ENCODE data around the gene ALK. TPM values are rescaled to one million over a fixed set of nuclear protein-coding genes. Genes with fewer than 3 reads are reported as not detected.

The ALK gene
- total RNA-seq, 2 donors from 2014 or later: 0.16 to 0.26 TPM

- no peak for DNase-seq (ENCODE audit: low spot score)
- no peak overlapping the region for H3K27ac ChIP-seq
- no peaks in the 10 kb centered on the region for H3K9me3 ChIP-seq
- no peak overlapping the region for H3K4me3 ChIP-seq
- no peaks in the 10 kb centered on the region for H3K4me1 ChIP-seq
- TF ChIP-seq, protein P1, sequence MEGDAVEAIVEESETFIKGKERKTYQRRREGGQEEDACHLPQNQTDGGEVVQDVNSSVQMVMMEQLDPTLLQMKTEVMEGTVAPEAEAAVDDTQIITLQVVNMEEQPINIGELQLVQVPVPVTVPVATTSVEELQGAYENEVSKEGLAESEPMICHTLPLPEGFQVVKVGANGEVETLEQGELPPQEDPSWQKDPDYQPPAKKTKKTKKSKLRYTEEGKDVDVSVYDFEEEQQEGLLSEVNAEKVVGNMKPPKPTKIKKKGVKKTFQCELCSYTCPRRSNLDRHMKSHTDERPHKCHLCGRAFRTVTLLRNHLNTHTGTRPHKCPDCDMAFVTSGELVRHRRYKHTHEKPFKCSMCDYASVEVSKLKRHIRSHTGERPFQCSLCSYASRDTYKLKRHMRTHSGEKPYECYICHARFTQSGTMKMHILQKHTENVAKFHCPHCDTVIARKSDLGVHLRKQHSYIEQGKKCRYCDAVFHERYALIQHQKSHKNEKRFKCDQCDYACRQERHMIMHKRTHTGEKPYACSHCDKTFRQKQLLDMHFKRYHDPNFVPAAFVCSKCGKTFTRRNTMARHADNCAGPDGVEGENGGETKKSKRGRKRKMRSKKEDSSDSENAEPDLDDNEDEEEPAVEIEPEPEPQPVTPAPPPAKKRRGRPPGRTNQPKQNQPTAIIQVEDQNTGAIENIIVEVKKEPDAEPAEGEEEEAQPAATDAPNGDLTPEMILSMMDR (IDR thresholded peaks at IDR 0.05): no peak
- no peaks in the 10 kb centered on the region for H3K27me3 ChIP-seq
- no peaks in the 10 kb centered on the region for H3K36me3 ChIP-seq
These were observed 19.0 kb downstream of the ALK start for GRCh38 chr2:29902356-29902755.

DNA sequence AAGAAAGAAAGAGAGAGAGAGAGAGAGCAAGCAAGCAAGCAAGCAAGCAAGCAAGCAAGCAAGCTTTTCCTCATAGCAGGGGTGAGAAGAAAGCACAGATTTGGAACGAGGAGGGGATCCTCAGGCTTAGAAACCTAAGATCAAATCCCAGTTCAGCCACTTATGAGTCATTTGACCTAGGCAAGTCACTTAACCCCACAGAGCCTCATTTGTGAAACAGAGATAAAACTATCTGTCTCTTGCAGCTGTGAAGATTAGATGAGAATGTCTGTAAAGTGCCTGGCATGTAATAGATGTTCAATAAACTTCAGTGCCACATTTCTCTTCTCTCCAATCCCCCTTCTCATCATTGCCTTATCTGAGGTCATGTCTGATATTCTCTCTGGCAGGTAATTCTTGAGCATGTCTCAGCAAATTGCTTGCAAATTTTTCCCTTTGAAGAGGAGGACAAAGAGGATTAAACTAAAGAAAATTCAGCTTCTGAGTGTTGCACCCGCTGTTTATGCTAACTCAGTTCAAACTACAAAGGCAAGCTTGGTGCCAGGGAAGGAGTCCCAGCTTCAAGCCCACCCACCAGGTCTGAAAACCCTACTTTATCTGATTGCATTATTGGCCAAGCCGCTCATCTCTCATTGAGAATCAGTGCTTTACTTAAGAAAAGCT is 20.3 kb downstream of the ALK start:
- Histone ChIP-seq H3K4me3 (no peak overlapping the region), H3K27ac (no peak overlapping the region), H3K4me1 (no peaks in the 10 kb centered on the region), H3K27me3 (no peaks in the 10 kb centered on the region), H3K9me3 (no peaks in the 10 kb centered on the region), H3K36me3 (no peaks in the 10 kb centered on the region)
- no peak for DNase-seq (ENCODE audit: low spot score)
- TF ChIP-seq, protein P1 (IDR thresholded peaks at IDR 0.05): no peak

DNA sequence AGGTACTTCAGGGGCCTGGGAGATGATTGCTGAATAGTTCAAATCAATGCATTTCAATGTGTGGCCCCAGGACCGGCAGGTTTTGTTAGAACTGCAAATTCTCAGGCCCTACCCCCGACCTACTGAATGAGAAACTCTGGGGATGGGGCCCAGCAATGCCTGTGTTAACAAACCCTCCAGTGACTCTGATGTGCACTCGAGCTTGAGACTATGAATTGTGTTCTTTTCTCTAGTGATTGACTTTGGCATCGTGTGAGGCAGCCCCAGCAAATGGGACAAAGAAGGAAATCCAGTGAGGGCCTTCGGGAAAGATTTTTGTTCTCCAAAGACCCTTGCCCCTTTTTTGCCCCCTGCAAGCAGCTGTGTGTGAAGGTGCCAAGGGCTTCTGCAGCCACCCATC is 22.4 kb downstream of the ALK start:
- H3K4me3 ChIP-seq: no peak overlapping the region
- H3K27ac ChIP-seq: no peak overlapping the region
- TF ChIP-seq, protein P1 (IDR thresholded peaks at IDR 0.05): no peak
- H3K9me3 ChIP-seq: no peaks in the 10 kb centered on the region
- H3K36me3 ChIP-seq: no peaks in the 10 kb centered on the region
- H3K27me3 ChIP-seq: no peaks in the 10 kb centered on the region
- DNase-seq (ENCODE audit: low spot score): no peak
- H3K4me1 ChIP-seq: no peaks in the 10 kb centered on the region

DNA sequence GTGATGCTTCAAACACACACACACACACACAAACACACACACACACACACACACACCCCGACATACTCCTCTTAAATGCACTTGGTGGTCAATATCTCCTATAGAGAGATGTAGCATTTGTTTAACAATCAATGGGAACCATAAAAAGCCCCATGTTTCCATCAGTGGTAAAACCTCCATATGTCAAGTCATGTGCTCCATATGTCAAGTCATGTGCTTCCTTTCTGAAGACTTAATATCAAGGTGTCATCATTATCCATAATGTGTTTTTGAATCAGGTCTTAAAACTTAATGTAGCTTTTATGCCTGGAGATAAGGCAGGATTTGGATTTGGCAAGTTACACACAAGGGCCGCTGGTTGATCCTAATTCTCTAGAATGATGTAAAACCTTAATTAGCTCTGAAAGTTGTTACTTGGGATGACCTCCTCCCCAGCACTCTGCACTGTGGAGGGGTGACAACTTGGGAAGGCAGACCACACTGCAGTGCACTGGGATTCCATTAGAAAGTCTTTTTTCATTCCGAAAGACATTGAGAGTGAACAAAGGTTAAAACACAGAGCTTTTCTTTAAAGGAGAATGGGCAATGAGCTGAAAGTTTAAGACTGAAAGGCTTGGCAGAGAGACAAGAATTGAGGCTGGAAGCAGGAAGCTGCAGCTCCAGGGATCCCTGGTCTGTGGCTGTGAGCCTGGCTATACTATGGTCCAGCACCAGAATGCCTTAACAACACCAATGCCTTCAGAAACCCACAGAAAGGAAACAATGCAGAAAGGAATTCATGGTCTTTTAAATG is 26.4 kb downstream of the ALK start:
- Histone ChIP-seq H3K4me1 (no peaks in the 10 kb centered on the region), H3K27me3 (no peaks in the 10 kb centered on the region), H3K9me3 (no peaks in the 10 kb centered on the region), H3K27ac (no peak overlapping the region), H3K36me3 (no peaks in the 10 kb centered on the region), H3K4me3 (no peak overlapping the region)
- no peak for DNase-seq (ENCODE audit: low spot score)
- TF ChIP-seq, protein P1 (IDR thresholded peaks at IDR 0.05): no peak

DNA sequence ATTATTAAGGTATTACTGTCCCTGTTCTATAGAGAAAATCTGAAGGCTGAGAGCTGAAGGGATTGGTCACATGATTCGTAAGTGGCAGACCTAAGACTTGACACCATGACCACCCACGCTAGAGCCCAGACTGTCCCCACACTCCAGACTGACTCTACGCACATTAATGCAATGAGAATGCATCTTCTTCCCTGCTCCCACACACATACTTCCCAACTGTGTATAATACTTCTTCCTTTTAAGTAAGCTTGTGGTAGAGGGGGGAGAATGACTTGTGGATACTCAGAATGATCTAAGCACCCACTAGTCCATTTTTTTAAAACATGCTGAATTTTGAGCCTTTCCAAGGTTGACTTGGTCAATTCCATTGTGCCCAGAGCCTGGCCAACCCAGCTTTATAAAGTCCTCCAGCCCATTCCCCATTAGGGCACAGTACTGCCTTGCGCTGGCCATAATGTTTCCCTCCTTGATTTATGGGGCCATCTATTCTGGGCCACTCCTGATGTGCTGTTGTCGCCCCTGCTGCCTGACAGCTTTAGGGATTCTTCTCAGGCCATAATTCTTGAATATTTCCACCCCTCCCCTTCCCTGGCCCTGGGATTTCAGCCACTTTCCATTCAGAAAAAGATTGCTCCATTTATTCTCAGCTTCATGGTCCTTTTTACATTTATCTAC is 28.7 kb downstream of the ALK start:
- no peaks in the 10 kb centered on the region for H3K9me3 ChIP-seq
- H3K4me1 ChIP-seq: no peaks in the 10 kb centered on the region
- no peak for DNase-seq (ENCODE audit: low spot score)
- no peak overlapping the region for H3K27ac ChIP-seq
- H3K36me3 ChIP-seq: no peaks in the 10 kb centered on the region
- H3K4me3 ChIP-seq: no peak overlapping the region
- no peaks in the 10 kb centered on the region for H3K27me3 ChIP-seq
- TF ChIP-seq, protein P1 (IDR thresholded peaks at IDR 0.05): no peak

Measured in right atrium auricular region (tissue), 2 donors.